ENCODE results near the gene OR51B2.

GRCh38 chr11:5279471-5280090 is 44.5 kb downstream of the OR51B2 start:
- TF ChIP-seq, protein P1, sequence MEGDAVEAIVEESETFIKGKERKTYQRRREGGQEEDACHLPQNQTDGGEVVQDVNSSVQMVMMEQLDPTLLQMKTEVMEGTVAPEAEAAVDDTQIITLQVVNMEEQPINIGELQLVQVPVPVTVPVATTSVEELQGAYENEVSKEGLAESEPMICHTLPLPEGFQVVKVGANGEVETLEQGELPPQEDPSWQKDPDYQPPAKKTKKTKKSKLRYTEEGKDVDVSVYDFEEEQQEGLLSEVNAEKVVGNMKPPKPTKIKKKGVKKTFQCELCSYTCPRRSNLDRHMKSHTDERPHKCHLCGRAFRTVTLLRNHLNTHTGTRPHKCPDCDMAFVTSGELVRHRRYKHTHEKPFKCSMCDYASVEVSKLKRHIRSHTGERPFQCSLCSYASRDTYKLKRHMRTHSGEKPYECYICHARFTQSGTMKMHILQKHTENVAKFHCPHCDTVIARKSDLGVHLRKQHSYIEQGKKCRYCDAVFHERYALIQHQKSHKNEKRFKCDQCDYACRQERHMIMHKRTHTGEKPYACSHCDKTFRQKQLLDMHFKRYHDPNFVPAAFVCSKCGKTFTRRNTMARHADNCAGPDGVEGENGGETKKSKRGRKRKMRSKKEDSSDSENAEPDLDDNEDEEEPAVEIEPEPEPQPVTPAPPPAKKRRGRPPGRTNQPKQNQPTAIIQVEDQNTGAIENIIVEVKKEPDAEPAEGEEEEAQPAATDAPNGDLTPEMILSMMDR (conservative IDR thresholded peaks at IDR 0.05 in 1 of 2, IDR thresholded peaks at IDR 0.05 in 1 of 2; ENCODE audit: low read depth in 1 of 2, low read length in 2 of 2): no peak
- no peak for TF ChIP-seq EZH2 (IDR thresholded peaks at IDR 0.05; ENCODE audit: low read length, missing control alignments)

Measured in fibroblast of lung (primary cell).